Stimulated activated CD4-positive, alpha-beta T cell treated with anti-CD3 and anti-CD28 coated beads, Interleukin-4, amount 100 ng/mL, for 4 hours (primary cell): ENCODE results near the gene ABHD8.
A peak's percentile ranks its signal among the peaks of the same experiment; 100 is the strongest.
"Not testable (repeated sequence)": the region's sequence is repeated elsewhere in the genome, so short reads cannot be mapped to it uniquely, and the experiment has no call there.

Experiments used
- DNase-seq, 2 experiments: peaks; one replicate each; pipeline ENCODE4 v3.0.0-alpha.2; 2020

The ABHD8 gene

GRCh38 chr19:17294051-17294891 lies 9.0 kb downstream of the ABHD8 start:
- DNase-seq: peak; percentile 21 to 44

- DNase-seq: no peak
These were observed 9.6 kb downstream of the ABHD8 start for GRCh38 chr19:17293605-17294004.

- peak; percentile 75 to 82 for DNase-seq
These were observed 10.7 kb downstream of the ABHD8 start for GRCh38 chr19:17292301-17293074.

- DNase-seq: peak in 1 of 2 experiments; percentile 44
These were observed 13.7 kb downstream of the ABHD8 start for GRCh38 chr19:17289489-17289888.

- no peak for DNase-seq
These were observed 16.5 kb downstream of the ABHD8 start for GRCh38 chr19:17286752-17287151.

- DNase-seq: no peak
These were observed 17.0 kb downstream of the ABHD8 start for GRCh38 chr19:17286263-17286662.

GRCh38 chr19:17285415-17286135 lies 17.6 kb downstream of the ABHD8 start:
- no peak for DNase-seq

GRCh38 chr19:17283504-17283996 lies 19.7 kb downstream of the ABHD8 start:
- no peak for DNase-seq

GRCh38 chr19:17282488-17283125 lies 20.6 kb downstream of the ABHD8 start:
- peak; percentile 69 to 79 for DNase-seq

GRCh38 chr19:17281391-17282304 lies 21.6 kb downstream of the ABHD8 start, which contains the start of gene ANKLE1:
ANKLE1 (plus strand) TSS chr19:17281901; CDS start chr19:17281921, 20 bp downstream.
- peak in 1 of 2 experiments; percentile 48 for DNase-seq

- no peak for DNase-seq
These were observed 23.8 kb downstream of the ABHD8 start for GRCh38 chr19:17279436-17279835.

- no peak for DNase-seq
These were observed 27.6 kb downstream of the ABHD8 start for GRCh38 chr19:17275441-17276175.

- not testable (repeated sequence) for DNase-seq
These were observed 28.3 kb downstream of the ABHD8 start for GRCh38 chr19:17274892-17275291.

- no peak for DNase-seq
These were observed 34.5 kb downstream of the ABHD8 start for GRCh38 chr19:17268754-17269153.

- DNase-seq: peak; percentile 83 to 95
These were observed 36.0 kb downstream of the ABHD8 start, which contains the start of gene BABAM1 for GRCh38 chr19:17266975-17267788. BABAM1 (plus strand) TSS chr19:17267443; CDS start chr19:17268807, 1,364 bp downstream.

- DNase-seq: no peak
These were observed 36.6 kb downstream of the ABHD8 start for GRCh38 chr19:17266589-17266974.

GRCh38 chr19:17266026-17266425 lies 37.2 kb downstream of the ABHD8 start:
- DNase-seq: no peak

GRCh38 chr19:17264641-17264979 lies 38.6 kb downstream of the ABHD8 start, which contains the start of gene USHBP1:
USHBP1 (minus strand) TSS chr19:17264745; CDS start chr19:17264299, 446 bp downstream.
- no peak for DNase-seq
